Measurements from ENCODE around the gene NYAP2. TPM values are rescaled to one million over a fixed set of nuclear protein-coding genes. Genes with fewer than 3 reads are reported as not detected.

The NYAP2 gene
- total RNA-seq, 2 donors from 2014 or later: 0.04 TPM; not detected in 1

DNA sequence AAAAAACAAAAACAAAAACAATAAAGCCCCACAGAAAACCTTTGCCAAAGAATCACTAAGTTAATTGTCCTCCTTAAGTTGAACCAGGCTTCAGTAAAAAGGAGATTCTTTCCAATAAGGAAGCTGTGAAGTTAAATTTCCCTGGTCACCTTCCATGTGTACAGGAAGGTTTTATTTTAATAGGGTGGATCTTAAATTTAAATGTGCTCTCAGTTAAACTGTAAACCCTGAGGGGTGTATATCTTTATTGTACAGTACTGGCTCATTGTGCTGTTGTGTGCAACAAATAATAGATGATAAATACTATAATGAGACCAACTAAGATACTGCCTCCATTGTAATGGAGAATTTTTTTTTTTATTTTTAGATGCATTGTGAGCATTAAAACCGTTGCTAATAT lies 97.1 kb downstream of the NYAP2 start:
- H3K27ac Mint-ChIP-seq: no peak overlapping the region
- no peak for DNase-seq (ENCODE audit: low spot score in 2 of 2)
- no peaks in the 10 kb centered on the region for H3K9me3 Mint-ChIP-seq
- no peaks in the 10 kb centered on the region for H3K36me3 Mint-ChIP-seq
- ATAC-seq: no peak

DNA sequence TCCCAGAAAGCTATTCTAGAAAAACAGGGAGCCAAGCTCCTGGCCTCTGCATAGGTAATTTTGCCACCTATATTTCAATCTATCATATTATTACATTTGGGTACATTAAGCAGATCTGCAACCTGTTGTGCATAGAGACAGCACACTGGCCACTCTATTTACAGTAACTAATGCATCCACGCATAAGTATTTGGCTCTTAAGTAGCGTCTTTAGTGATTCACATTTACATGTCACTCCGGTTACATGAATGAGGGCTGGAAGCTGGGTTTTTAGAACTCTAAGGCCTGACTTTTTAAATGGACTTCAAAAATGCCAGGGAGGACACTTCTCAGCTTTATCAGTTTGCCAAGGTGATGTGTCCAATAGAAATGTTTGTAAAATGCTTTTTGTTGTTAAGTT lies 97.7 kb downstream of the NYAP2 start:
- H3K27ac Mint-ChIP-seq: no peak overlapping the region
- DNase-seq (ENCODE audit: low spot score in 2 of 2) (no peak), ATAC-seq (no peak)
- no peaks in the 10 kb centered on the region for H3K9me3 Mint-ChIP-seq
- H3K36me3 Mint-ChIP-seq: no peaks in the 10 kb centered on the region

DNA sequence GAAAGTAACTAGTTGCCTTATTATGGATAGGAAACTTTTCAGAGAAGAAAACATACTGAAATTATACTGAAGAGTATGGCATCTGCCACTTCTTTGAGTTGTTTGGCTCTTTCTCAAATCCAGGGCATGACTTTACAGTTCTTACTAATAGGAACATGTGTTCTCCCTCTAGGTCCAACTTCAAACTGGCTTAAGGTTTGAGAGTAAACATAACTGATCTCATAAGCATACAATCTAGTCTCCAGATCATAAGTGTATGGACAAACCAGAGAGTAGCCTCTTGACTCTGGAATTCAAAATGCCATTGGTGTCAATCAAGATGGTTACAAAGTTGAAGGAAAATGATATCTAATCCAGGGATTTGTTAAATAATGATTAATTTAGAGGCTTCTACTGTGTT lies 101.5 kb downstream of the NYAP2 start:
- Mint-ChIP-seq H3K9me3 (no peaks in the 10 kb centered on the region), H3K27ac (no peak overlapping the region), H3K36me3 (no peaks in the 10 kb centered on the region)
- ATAC-seq (no peak), DNase-seq (ENCODE audit: low spot score in 2 of 2) (no peak)

DNA sequence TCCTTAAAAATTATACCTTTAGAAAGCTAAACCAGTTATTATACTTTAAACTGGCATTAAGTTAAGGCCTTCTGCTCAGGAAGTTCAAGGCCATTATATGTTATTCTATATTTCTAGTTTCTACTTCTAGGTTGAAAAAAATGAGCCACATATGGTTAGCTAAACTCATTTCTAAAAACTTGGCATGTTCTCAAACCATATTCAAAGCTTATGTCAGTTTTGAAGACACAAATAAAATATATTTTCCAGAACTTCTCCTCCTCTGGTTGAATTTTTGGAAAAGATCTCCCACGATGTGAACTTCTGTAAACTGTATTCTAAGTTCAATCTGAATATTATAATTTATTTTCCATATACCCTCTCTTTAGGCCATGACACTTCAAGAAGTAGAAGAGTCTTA lies 103.5 kb downstream of the NYAP2 start:
- ATAC-seq (no peak), DNase-seq (ENCODE audit: low spot score in 2 of 2) (no peak)
- Mint-ChIP-seq H3K27ac (no peak overlapping the region), H3K9me3 (no peaks in the 10 kb centered on the region), H3K36me3 (no peaks in the 10 kb centered on the region)

DNA sequence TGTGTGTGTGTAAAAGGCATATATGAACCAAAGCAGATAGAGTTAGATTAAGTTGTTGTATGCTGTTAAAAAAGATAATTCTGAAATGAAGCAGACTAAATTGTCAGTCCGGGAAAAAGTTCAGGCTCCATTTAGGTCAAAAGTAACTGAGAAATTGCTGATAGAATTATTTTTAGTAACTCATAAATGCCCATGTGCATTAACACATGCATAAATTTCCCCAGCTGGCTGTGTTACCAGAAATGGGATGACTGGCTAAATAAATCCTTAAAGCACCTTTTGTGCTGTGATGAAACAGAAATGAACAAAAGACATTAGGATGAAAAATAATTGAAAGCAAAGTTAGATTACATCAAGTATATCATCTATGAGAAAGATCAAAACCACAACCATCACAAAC lies 111.3 kb downstream of the NYAP2 start:
- ATAC-seq (no peak), DNase-seq (ENCODE audit: low spot score in 2 of 2) (no peak)
- Mint-ChIP-seq H3K9me3 (no peaks in the 10 kb centered on the region), H3K27ac (no peak overlapping the region), H3K36me3 (no peaks in the 10 kb centered on the region)

DNA sequence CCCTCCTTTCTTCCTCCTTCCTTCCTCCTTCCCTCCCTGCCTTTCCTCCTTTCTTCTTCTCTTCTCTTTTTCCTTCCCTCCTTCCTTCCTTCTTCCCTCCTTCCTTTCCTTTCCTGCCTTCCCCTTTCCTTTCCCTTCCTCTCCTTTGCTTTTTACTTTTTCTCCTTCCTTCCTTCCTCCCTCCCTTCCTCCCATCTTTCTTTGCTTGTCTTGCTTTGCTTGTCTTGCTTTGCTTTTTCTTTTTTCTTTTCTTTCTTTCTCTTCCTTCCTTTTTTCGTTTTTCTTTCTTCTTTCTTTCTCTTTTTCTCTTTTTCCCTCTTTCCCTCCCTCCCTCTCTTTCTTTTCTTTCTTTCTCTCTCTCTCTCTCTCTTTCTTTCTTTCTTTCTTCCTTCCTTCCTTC lies 113.0 kb downstream of the NYAP2 start:
- ATAC-seq: no peak
- H3K36me3 Mint-ChIP-seq: no peaks in the 10 kb centered on the region
- no peaks in the 10 kb centered on the region for H3K9me3 Mint-ChIP-seq
- H3K27ac Mint-ChIP-seq: no peak overlapping the region
- DNase-seq (ENCODE audit: low spot score in 2 of 2): no peak

DNA sequence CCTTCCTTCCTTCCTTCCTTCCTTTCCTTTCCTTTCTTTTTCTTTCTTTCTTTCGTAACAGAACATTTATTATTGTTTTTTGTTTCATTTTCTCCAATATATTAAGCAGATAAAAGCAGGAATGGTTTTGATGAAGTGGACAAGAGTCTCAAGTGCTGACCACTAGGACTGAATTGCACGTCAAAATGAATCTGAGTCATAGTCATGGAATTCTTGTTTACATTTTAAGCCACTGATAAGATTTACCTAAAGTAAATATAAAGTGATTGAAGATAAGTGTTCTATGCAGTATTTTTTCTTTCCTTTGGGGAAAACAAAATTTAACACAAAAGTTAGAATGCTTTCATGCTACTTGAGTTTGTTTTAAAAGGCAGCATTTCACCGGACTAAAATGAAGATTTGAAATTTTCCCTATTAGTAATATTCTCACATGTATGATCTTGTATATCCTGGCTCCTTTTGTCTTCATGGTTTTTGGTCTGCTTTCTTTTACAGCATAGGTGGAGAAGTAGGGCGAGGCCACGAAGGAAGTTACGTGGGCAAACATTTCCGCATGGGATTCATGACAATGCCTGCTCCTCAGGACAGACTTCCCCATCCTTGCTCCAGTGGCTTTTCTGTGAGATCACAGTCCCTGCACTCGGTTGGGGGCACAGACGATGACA lies 113.5 kb downstream of the NYAP2 start:
- no peak for ATAC-seq
- Mint-ChIP-seq H3K9me3 (no peaks in the 10 kb centered on the region), H3K27ac (no peak overlapping the region), H3K36me3 (no peaks in the 10 kb centered on the region)
- DNase-seq (ENCODE audit: low spot score in 2 of 2): no peak

DNA sequence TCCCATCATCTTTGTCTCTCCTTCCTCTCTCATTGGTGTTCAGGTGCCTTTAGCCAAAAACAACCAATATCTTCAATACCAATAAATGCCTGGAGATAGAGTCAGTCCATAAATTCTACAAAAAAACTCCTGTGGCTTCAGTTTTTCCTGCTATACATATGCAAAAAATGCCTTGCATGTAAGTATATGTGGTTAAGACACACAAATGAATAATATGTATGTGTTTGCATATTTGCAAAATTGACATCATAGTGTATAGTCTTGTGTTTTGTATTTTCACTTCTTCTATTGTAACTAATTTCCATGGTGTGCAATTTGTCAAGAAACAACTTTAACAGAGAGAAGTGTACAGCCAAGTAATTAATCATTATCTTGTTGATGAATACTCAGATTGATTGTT lies 115.5 kb downstream of the NYAP2 start:
- Mint-ChIP-seq H3K9me3 (no peaks in the 10 kb centered on the region), H3K36me3 (no peaks in the 10 kb centered on the region), H3K27ac (no peak overlapping the region)
- ATAC-seq (no peak), DNase-seq (ENCODE audit: low spot score in 2 of 2) (no peak)

DNA sequence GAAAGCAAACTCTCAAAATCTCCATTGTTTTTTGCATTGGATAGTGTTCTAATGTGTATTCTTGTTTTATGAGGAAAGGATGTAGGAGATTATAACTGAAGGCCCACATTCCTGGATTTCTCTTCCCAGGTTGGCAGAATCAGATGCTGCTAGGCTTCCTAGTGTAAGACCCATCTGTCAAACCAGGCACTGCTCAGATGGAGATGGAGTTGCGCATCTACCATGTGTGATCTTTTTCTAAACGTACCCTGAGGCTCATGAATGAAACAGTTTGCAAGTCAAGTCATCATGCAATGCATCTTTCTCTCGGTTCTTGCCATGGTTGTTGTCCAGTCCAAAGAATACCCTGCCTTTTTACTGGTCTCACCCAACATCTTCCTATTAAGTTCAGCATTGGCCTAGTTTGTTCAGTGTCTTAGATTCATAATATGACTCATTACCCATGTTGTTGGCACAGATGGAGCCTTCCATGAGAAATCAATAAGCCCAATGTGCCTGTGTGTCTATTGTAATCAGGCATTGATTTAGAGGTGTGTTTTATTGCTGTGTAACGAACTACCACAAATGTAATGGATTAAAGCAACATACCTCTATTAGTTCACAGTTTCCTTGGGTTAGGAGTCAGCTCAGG lies 127.4 kb downstream of the NYAP2 start:
- H3K36me3 Mint-ChIP-seq: no peaks in the 10 kb centered on the region
- H3K27ac Mint-ChIP-seq: no peak overlapping the region
- DNase-seq (ENCODE audit: low spot score in 2 of 2) (no peak), ATAC-seq (no peak)
- peaks cover 0 to 3% of the 10 kb centered on the region in 2 donors for H3K9me3 Mint-ChIP-seq

DNA sequence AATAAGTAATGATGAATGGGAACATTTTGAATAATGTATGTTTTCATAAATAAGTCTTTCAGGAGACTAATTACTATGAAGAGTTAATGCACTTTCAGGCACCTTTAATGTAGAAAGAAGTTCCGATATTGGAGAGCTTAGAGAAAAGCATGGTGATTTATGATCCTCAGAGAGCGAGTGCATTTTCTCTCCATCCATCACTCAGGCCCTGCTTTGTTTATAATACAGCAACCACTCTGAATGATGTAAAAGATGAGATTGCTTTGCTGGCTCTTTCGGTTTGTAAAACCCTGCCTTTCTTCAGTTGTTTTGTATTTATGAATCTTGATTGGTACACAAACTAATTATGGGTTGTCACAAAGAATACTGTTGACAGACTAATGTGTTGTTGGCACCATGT lies 132.0 kb downstream of the NYAP2 start:
- Mint-ChIP-seq H3K27ac (no peak overlapping the region), H3K9me3 (no peaks in the 10 kb centered on the region), H3K36me3 (no peaks in the 10 kb centered on the region)
- ATAC-seq (no peak), DNase-seq (ENCODE audit: low spot score in 2 of 2) (no peak)

DNA sequence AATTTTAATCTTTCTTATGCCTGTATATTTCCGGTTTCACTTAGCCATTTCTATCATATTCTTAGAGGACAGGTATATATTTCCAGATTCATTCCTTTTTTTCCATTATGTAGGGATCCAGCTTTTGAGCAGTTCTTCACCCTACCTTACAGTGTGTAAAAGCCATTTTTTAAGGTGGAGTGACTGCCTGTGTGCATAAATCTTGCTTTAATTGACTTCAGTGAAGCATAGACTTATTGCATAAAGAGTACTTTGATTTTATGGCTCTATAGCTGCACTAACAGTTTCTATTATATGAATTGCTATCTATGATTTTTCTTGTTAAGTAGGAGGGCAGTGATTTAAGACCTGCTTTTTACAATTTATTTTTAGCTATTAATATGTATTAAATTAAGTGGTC lies 132.6 kb downstream of the NYAP2 start:
- DNase-seq (ENCODE audit: low spot score in 2 of 2) (no peak), ATAC-seq (no peak)
- H3K36me3 Mint-ChIP-seq: no peaks in the 10 kb centered on the region
- no peaks in the 10 kb centered on the region for H3K9me3 Mint-ChIP-seq
- H3K27ac Mint-ChIP-seq: no peak overlapping the region

DNA sequence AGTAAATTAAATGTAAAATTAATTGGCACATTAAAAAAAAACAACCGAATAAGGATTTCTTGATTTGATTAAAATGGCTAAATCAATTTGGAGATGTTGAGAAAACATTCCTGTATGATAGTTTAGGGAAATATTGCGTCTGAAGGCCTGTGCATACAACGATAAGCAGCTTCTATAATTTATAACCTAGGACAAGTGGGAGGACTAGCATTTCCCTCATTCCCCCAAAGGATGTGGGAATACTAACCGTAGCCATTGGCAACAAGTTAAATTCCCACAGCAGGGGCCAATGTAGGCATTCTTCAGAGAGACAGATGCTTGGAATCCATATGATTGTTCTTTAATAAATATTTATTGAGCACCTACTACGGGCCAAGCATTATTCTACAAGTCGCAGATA lies 134.5 kb downstream of the NYAP2 start:
- no peak for DNase-seq (ENCODE audit: low spot score in 2 of 2)
- Mint-ChIP-seq H3K9me3 (no peaks in the 10 kb centered on the region), H3K36me3 (no peaks in the 10 kb centered on the region), H3K27ac (no peak overlapping the region)
- no peak for ATAC-seq

DNA sequence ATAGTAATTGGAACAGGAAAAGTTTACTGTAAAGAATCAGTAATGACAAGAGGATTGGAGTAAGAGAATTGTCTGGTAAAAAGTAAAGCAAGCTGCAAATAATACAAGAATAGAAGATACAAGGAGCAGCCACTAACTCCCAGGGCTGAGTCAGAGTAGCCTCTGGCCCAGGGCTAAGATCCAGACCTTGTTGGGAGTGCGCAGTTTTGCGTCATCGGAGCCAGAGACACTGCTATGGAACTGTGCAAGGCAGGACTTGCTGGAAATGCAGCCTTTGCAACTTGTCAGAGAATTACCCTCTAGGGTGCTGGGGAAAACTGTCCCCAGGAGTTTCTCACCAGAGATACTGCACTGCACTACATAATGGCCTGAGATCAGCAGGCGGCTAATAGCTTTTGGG lies 135.2 kb downstream of the NYAP2 start:
- no peak for DNase-seq (ENCODE audit: low spot score in 2 of 2)
- H3K9me3 Mint-ChIP-seq: no peaks in the 10 kb centered on the region
- ATAC-seq: no peak
- H3K36me3 Mint-ChIP-seq: no peaks in the 10 kb centered on the region
- no peak overlapping the region for H3K27ac Mint-ChIP-seq

DNA sequence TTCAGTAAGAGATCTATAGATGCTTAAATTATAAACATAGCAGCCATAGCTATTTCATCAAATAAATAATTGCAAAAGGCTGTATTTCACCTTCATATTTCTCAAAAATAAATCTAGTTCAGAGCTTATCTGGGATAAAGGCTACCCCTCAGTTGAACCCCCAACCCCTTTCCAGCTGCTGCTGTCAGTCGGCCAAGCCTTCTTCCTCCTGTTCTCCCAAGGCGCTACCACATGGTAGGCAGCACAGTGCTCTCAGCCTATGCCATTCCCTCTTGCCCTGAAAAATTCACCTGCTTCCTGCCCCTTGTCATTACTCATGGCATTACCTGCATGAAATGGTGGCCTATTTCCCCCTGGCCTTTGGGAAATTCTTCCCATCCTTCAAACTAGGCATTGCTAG lies 136.5 kb downstream of the NYAP2 start:
- DNase-seq (ENCODE audit: low spot score in 2 of 2) (no peak), ATAC-seq (no peak)
- no peak overlapping the region for H3K27ac Mint-ChIP-seq
- no peaks in the 10 kb centered on the region for H3K36me3 Mint-ChIP-seq
- peaks cover 0 to 3% of the 10 kb centered on the region in 2 donors for H3K9me3 Mint-ChIP-seq

DNA sequence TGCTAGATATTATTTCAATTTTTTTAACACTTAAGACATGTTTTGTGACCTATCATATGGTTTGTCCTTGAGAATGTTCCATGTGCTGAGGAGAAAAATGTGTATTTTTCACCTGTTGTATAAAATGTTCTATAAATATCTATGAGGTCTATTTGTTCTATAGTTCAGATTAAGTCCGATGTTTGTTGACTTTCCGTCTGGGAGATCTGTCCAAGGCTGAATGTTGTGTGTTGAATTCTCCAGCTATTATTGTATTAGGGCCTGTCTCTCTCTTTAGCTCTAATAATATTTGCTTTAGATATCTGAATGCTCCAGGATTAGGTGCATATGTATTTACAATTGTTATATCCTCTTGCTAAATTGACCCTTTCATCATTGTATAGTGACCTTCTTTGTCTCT lies 144.1 kb downstream of the NYAP2 start:
- no peaks in the 10 kb centered on the region for H3K36me3 Mint-ChIP-seq
- peaks cover 0 to 3% of the 10 kb centered on the region in 2 donors for H3K9me3 Mint-ChIP-seq
- ATAC-seq: no peak
- H3K27ac Mint-ChIP-seq: no peak overlapping the region
- DNase-seq (ENCODE audit: low spot score in 2 of 2): no peak

DNA sequence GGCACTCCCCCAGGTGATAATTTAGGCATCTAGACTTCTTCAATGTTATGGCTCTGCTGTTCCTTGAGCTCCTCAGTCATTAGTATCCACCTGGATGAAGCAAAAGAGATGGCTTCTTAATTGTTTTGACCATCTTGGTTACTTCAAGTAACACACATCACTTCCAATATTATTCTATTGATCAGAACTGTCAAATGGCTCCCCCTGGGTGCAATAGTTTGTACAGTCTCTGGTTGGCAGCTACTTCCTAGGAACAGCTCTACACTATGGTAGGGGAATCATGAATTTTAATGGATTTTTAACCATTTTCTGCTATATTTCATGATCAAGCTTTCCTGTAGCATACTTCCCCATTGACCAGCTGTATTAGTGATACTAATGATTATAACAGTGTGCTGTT lies 157.0 kb downstream of the NYAP2 start:
- no peak for DNase-seq (ENCODE audit: low spot score in 2 of 2)
- Mint-ChIP-seq H3K9me3 (no peaks in the 10 kb centered on the region), H3K36me3 (no peaks in the 10 kb centered on the region), H3K27ac (no peak overlapping the region)
- no peak for ATAC-seq

DNA sequence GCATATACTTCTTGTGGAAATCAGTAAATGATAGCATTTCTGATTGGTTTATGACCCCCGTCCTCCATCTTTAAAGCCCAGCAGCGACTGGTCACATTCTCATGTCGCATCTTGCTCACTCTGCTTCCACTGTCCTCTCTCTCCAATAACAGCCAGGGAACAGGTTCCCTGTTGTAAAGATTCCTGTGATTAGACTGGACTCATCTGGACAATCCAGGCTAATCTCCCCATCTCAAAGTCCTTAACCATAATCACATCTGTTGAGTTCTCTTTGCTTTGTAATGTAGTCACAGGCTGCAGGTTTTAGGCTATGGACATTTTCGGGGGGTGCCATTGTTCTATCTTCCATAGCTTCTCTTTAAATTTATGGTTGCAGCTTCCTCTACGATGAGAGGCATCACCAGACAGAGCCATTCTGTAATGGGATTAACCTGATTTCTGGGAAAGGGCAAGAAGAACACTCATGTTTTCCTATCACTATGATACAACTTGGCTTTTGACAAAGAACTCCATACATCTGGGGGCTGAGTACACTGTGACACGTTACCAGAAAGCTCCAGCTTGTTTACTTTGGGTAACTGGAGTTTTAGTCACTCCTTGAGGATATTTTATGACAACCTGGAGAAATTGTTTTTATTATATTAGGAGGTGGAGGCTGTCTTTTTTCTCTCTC lies 159.0 kb downstream of the NYAP2 start:
- no peaks in the 10 kb centered on the region for H3K9me3 Mint-ChIP-seq
- DNase-seq (ENCODE audit: low spot score in 2 of 2) (no peak), ATAC-seq (no peak)
- H3K27ac Mint-ChIP-seq: no peak overlapping the region
- no peaks in the 10 kb centered on the region for H3K36me3 Mint-ChIP-seq

DNA sequence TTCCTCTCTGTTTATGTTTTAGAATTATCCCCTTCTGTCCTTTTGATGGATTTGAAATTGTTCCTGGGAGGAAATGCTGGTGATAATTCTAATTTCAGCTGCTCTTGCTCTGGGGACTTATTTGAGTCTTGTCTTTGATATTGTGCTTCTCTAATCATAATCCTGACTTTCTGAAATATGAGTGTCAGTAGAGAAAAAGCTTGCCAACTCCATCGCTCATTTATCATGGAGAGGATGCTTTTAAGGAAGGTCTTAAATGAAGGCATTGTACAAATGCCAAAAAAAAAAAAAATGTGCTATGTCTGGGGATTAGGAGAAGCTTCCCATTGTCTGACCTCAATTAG lies 159.5 kb downstream of the NYAP2 start:
- H3K36me3 Mint-ChIP-seq: no peaks in the 10 kb centered on the region
- H3K9me3 Mint-ChIP-seq: no peaks in the 10 kb centered on the region
- no peak for ATAC-seq
- DNase-seq (ENCODE audit: low spot score in 2 of 2): no peak
- H3K27ac Mint-ChIP-seq: no peak overlapping the region
